H1 (cell line): ENCODE measurements around the gene PHTF2. TPM values are rescaled to one million over a fixed set of nuclear protein-coding genes. Genes with fewer than 3 reads are reported as not detected.

Source experiments
- CTCF ChIA-PET: fragments of 300-600 bp; sonication (Branson Sonifier 250); formaldehyde crosslinking; loops from one replicate; lab custom pipeline; 2021; ENCODE audit not compliant: partially characterized antibody; lab: Charles Lee
- POLR2A ChIA-PET: fragments of 300-600 bp; sonication (Branson Sonifier 250); formaldehyde crosslinking; loops from one replicate; lab custom pipeline; 2021; ENCODE audit warnings: inconsistent platforms; ENCODE audit not compliant: partially characterized antibody; lab: Charles Lee
- DNase-seq, 2 experiments: peaks; one replicate each; pipeline versions ENCODE4 v3.0.0 to v3.0.0-alpha.2; 2010 to 2022; ENCODE audit warnings: low spot score in 2 of 2, low read depth in 1 of 2, mixed read lengths in 1 of 2
- FAIRE-seq: peaks from 2 replicates; lab custom pipeline; 2011; peaks lifted over from hg19 to GRCh38; lab: Jason Lieb, UNC
- H2AFZ ChIP-seq: 2 replicates; pipeline ENCODE4 v1.8.1; 2012; ENCODE audit warnings: low read length, inconsistent platforms
- H2AK5ac ChIP-seq: 2 replicates; pipeline ENCODE4 v1.6.1; 2013; ENCODE audit warnings: low read depth, low read length
- H2BK120ac ChIP-seq: replicated peaks from 2 replicates; pipeline ENCODE3; 2013; ENCODE audit warnings: low read depth, low read length, inconsistent platforms
- H2BK12ac ChIP-seq: 2 replicates; pipeline ENCODE4 v1.6.1; 2013; ENCODE audit warnings: low read depth, low read length
- H2BK15ac ChIP-seq: 2 replicates; pipeline ENCODE4 v1.6.1; 2013; ENCODE audit warnings: low read length
- H2BK20ac ChIP-seq: 2 replicates; pipeline ENCODE4 v1.6.1; 2013; ENCODE audit warnings: low read length
- H2BK5ac ChIP-seq: 2 replicates; pipeline ENCODE4 v1.6.1; 2013; ENCODE audit warnings: low read depth, low read length
- H3K14ac ChIP-seq: 2 replicates; pipeline ENCODE4 v1.6.1; 2013; ENCODE audit warnings: inconsistent platforms; ENCODE audit not compliant: insufficient read length
- H3K18ac ChIP-seq: 2 replicates; pipeline ENCODE4 v1.6.1; 2013; ENCODE audit warnings: low read length; ENCODE audit errors: extremely low read depth
- H3K23ac ChIP-seq: 2 replicates; pipeline ENCODE4 v1.6.1; 2013; ENCODE audit warnings: inconsistent platforms; ENCODE audit not compliant: insufficient read length
- H3K23me2 ChIP-seq: 2 replicates; pipeline ENCODE4 v1.6.1; 2013; ENCODE audit warnings: low read depth, low read length
- H3K27ac ChIP-seq: 2 replicates; pipeline ENCODE4 v1.6.1; 2011; ENCODE audit warnings: low read depth, low read length, inconsistent platforms
- H3K27me3 ChIP-seq, 4 experiments: replicated peaks in 1 of 4; 1 replicate in 1 of 4; 2 replicates in 3 of 4; pipeline versions ENCODE4 v1.6.1 to v1.8.1; 2011 to 2013; ENCODE audit warnings: low read length in 3 of 4, mild to moderate bottlenecking in 3 of 4, inconsistent platforms in 2 of 4, mixed read lengths in 2 of 4, moderate library complexity in 1 of 4; ENCODE audit not compliant: control insufficient read depth in 3 of 4, insufficient read depth in 3 of 4; ENCODE audit errors: extremely low read depth in 1 of 4
- H3K36me3 ChIP-seq, 4 experiments: 2 replicates each; pipeline versions ENCODE4 v1.6.1 to v1.8.1; 2011 to 2013; ENCODE audit warnings: mild to moderate bottlenecking in 4 of 4, low read length in 3 of 4, moderate library complexity in 2 of 4, control low read depth in 1 of 4, inconsistent platforms in 1 of 4; ENCODE audit not compliant: insufficient read depth in 4 of 4, control insufficient read depth in 2 of 4
- H3K4ac ChIP-seq: replicated peaks from 2 replicates; pipeline ENCODE3; 2013; ENCODE audit warnings: low read length, low read depth, mixed read lengths, inconsistent platforms; ENCODE audit not compliant: insufficient read length
- H3K4me1 ChIP-seq, 4 experiments: replicated peaks in 1 of 4; 1 replicate in 1 of 4; 2 replicates in 3 of 4; pipeline versions ENCODE4 v1.6.1 to v1.8.1; 2011 to 2013; ENCODE audit warnings: low read length in 3 of 4, inconsistent platforms in 2 of 4, mixed read lengths in 1 of 4; ENCODE audit not compliant: insufficient read depth in 4 of 4, control insufficient read depth in 3 of 4
- H3K4me2 ChIP-seq, 2 experiments: 2 replicates each; pipeline versions ENCODE4 v1.6.1 to v1.8.1; 2011 to 2013; ENCODE audit warnings: low read depth in 2 of 2, low read length in 2 of 2, control low read depth in 1 of 2, inconsistent platforms in 1 of 2, mild to moderate bottlenecking in 1 of 2; ENCODE audit not compliant: insufficient read depth in 1 of 2
- H3K4me3 ChIP-seq, 4 experiments: fragments of 200-600, 300-600 bp in 1 of 4; sonication (generic), shearing (Covaris generic), sonication (Bioruptor Twin) in 1 of 4; 2 replicates each; pipeline versions ENCODE4 v1.5.1 to v1.8.1; 2011 to 2016; ENCODE audit warnings: low read length in 4 of 4, low read depth in 3 of 4, control low read depth in 2 of 4, inconsistent platforms in 2 of 4, mild to moderate bottlenecking in 2 of 4, mixed read lengths in 1 of 4, moderate library complexity in 1 of 4; ENCODE audit not compliant: insufficient read depth in 2 of 4; ENCODE audit errors: extremely low read depth in 1 of 4
- H3K56ac ChIP-seq: replicated peaks from 2 replicates; pipeline ENCODE3; 2013; ENCODE audit warnings: low read depth, mild to moderate bottlenecking, mixed read lengths, low read length, inconsistent platforms; ENCODE audit not compliant: insufficient read length
- H3K79me1 ChIP-seq: 2 replicates; pipeline ENCODE4 v1.6.1; 2013; ENCODE audit warnings: low read depth, low read length, control low read depth
- H3K79me2 ChIP-seq, 2 experiments: 2 replicates each; pipeline versions ENCODE4 v1.6.1 to v1.8.1; 2012 to 2013; ENCODE audit warnings: low read length in 2 of 2, mild to moderate bottlenecking in 2 of 2, inconsistent platforms in 1 of 2; ENCODE audit not compliant: insufficient read depth in 2 of 2, control insufficient read depth in 1 of 2
- H3K9ac ChIP-seq, 4 experiments: replicated peaks in 1 of 4; 1 replicate in 1 of 4; 2 replicates in 3 of 4; pipeline versions ENCODE4 v1.6.1 to v1.8.1; 2011 to 2013; ENCODE audit warnings: low read depth in 3 of 4, low read length in 3 of 4, control low read depth in 2 of 4, mild to moderate bottlenecking in 2 of 4, moderate library complexity in 2 of 4, inconsistent platforms in 1 of 4; ENCODE audit errors: extremely low read depth in 1 of 4
- H3K9me3 ChIP-seq, 2 experiments: 2 replicates each; pipeline versions ENCODE4 v1.6.1 to v1.8.1; 2012 to 2013; ENCODE audit warnings: mild to moderate bottlenecking in 2 of 2, moderate library complexity in 2 of 2, control low read depth in 1 of 2, inconsistent platforms in 1 of 2, low read depth in 1 of 2, low read length in 1 of 2, mixed read lengths in 1 of 2; ENCODE audit not compliant: insufficient read depth in 2 of 2
- H4K20me1 ChIP-seq, 2 experiments: replicated peaks in 1 of 2; 2 replicates each; pipeline versions ENCODE3 to v1.8.1; 2011 to 2013; ENCODE audit warnings: inconsistent platforms in 2 of 2, low read length in 2 of 2, mild to moderate bottlenecking in 1 of 2; ENCODE audit not compliant: insufficient read depth in 2 of 2, control insufficient read depth in 1 of 2
- H4K5ac ChIP-seq: 2 replicates; pipeline ENCODE4 v1.6.1; 2013; ENCODE audit warnings: low read length, low read depth, mixed read lengths, inconsistent platforms; ENCODE audit not compliant: insufficient read length
- H4K8ac ChIP-seq: 2 replicates; pipeline ENCODE4 v1.8.0; 2013; ENCODE audit warnings: mild to moderate bottlenecking, moderate library complexity, low read length, inconsistent platforms; ENCODE audit not compliant: insufficient read depth; ENCODE audit errors: extremely low read depth
- H4K91ac ChIP-seq: replicated peaks from 2 replicates; pipeline ENCODE3; 2013; ENCODE audit warnings: low read length, mixed read lengths, inconsistent platforms; ENCODE audit not compliant: insufficient read length
- ASH2L ChIP-seq: fragments of 200-600, 300-600 bp; sonication (generic); IDR thresholded peaks from one replicate; pipeline ENCODE4 v1.7.1; 2017; ENCODE audit warnings: low read length
- CBX8 ChIP-seq: fragments of 300-800, 300-1000 bp; sonication (generic); IDR thresholded peaks from 2 replicates; pipeline ENCODE4 v1.7.1; 2016; ENCODE audit warnings: low read depth, low read length, borderline replicate concordance
- CTBP2 ChIP-seq: IDR thresholded peaks from 2 replicates; pipeline ENCODE4 v1.7.0; 2011; ENCODE audit warnings: borderline replicate concordance, mild to moderate bottlenecking, moderate library complexity, mixed read lengths, low read length; ENCODE audit not compliant: insufficient read depth, insufficient read length
- GABPA ChIP-seq: IDR thresholded peaks from 2 replicates; pipeline ENCODE4 v1.6.1; 2011; ENCODE audit warnings: mild to moderate bottlenecking, low read length, moderate library complexity, borderline replicate concordance; ENCODE audit not compliant: insufficient read depth
- KDM4A ChIP-seq: IDR thresholded peaks from one replicate; pipeline ENCODE4 v1.7.1; 2012; ENCODE audit warnings: low read depth, mild to moderate bottlenecking, moderate library complexity, low read length, inconsistent platforms; ENCODE audit not compliant: severe bottlenecking
- KDM5A ChIP-seq: fragments of 200-600 bp; IDR thresholded peaks from 2 replicates; pipeline ENCODE4 v1.7.1; 2012; ENCODE audit warnings: mild to moderate bottlenecking, low read length, inconsistent platforms, mixed read lengths
- MAFK ChIP-seq: IDR thresholded peaks from 2 replicates; pipeline ENCODE4 v1.6.1; 2012; ENCODE audit warnings: low read depth, mild to moderate bottlenecking, improper control_type of control experiment, low read length
- RNF2 ChIP-seq: fragments of 200-900, 300-1000 bp; sonication (generic); IDR thresholded peaks from 2 replicates; pipeline ENCODE4 v1.7.1; 2016; ENCODE audit warnings: borderline replicate concordance, low read depth, mild to moderate bottlenecking, antibody characterized with exemption, low read length; ENCODE audit not compliant: poor library complexity, severe bottlenecking; ENCODE audit errors: missing control alignments
- SAP30 ChIP-seq: fragments of 300-600 bp; sonication (generic); IDR thresholded peaks from 2 replicates; pipeline ENCODE4 v1.7.1; 2012; ENCODE audit warnings: low read length, moderate library complexity, mild to moderate bottlenecking, inconsistent platforms; ENCODE audit not compliant: insufficient read depth, insufficient replicate concordance
- SUZ12 ChIP-seq: fragments of 200-600 bp; sonication (generic); IDR thresholded peaks from 2 replicates; pipeline ENCODE4 v1.6.1; 2012; ENCODE audit warnings: mild to moderate bottlenecking, inconsistent platforms, low read length, moderate library complexity, mixed read lengths
- TAF1 ChIP-seq: IDR thresholded peaks from 2 replicates; pipeline ENCODE4 v1.6.1; 2011; ENCODE audit warnings: mild to moderate bottlenecking, low read depth, low read length
- TAF7 ChIP-seq: optimal IDR thresholded peaks from 2 replicates; pipeline ENCODE3; 2011; ENCODE audit warnings: low read depth, mild to moderate bottlenecking, inconsistent platforms, low read length, moderate library complexity, borderline replicate concordance
- TEAD4 ChIP-seq: IDR thresholded peaks from 2 replicates; pipeline ENCODE4 v1.6.1; 2012; ENCODE audit warnings: low read depth, low read length, inconsistent platforms, mixed read lengths
- WGBS, 2 experiments: shearing (Covaris generic) in 1 of 2; methylation state at CpG; one replicate each; pipeline versions ENCODE4 v1.1.6 to v1.1.7; 2013 to 2015; ENCODE audit warnings: low lambda C conversion rate in 2 of 2, mixed read lengths in 2 of 2, inconsistent platforms in 1 of 2, low coverage in 1 of 2, missing lambda C conversion rate in 1 of 2; ENCODE audit not compliant: insufficient replicate concordance in 2 of 2, insufficient coverage in 1 of 2, insufficient read length in 1 of 2; ENCODE audit errors: extremely low coverage in 1 of 2, missing lambda C conversion rate in 1 of 2; 5-methylcytosine and 5-hydroxymethylcytosine counted together
- polyA plus RNA-seq, 7 experiments: library from polyadenylated mRNA; depleted of rRNA in 3 of 7; stranded (reverse) in 5 of 7; unstranded in 2 of 7; fragments of >200 nt in 5 of 7; fragments of 200-250 nt in 2 of 7; gene quantifications; 1 replicate in 5 of 7; 2 replicates in 1 of 7; 4 replicates in 1 of 7; pipeline versions ENCODE4 v1.2.1 to v1.2.3, GENCODE V29; 2011 to 2013; ENCODE audit warnings: missing spikeins in 2 of 7, mixed read lengths in 2 of 7
- total RNA-seq: library from RNA; stranded (reverse); fragmentation: NEBNext Ultra II Directional; extraction: Animal tissue kit (Norgen Biotek cat#: 25700); gene quantifications from 2 replicates; pipeline ENCODE4 v1.2.1, GENCODE V29; 2021

Gene PHTF2
- total and polyA plus RNA-seq, 2 of the 8 experiments (the other 6 are each of a cell fraction or from before 2014, with no cell fraction given), result 9.0 to 25.4 TPM

DNA sequence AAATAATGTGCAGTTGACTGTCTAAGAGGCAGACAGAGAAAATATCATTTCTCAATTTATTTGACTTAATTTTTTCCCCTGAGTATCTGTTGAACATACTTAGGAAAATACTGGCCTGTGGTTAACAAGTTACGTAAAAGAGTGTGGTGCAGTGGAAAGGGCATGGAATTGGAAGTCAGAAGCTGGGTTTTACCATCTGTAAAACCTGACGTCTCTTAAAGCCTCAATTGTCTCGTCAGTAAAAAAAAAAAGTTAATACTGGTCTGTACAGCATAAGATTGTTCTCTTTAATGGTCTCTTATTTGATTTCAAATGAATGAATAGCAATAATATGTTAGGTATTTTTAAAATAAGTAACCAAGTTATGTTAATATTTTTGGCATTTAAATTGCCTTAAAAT, 67.8 kb downstream of the PHTF2 start:
- Histone ChIP-seq H2BK20ac (no peak overlapping the region), H3K4ac (no peak overlapping the region), H3K79me1 (no peaks in the 10 kb centered on the region), H4K20me1 (no peaks in the 10 kb centered on the region), H2BK5ac (no peak overlapping the region), H3K14ac (no peak overlapping the region), H3K79me2 (no peaks in the 10 kb centered on the region), H4K91ac (no peak overlapping the region), H3K23me2 (no peaks in the 10 kb centered on the region), H2BK120ac (no peak overlapping the region), H2AFZ (no peak overlapping the region), H2BK12ac (no peak overlapping the region), H2AK5ac (no peak overlapping the region), H4K5ac (no peak overlapping the region), H3K9ac (no peak overlapping the region), H4K8ac (no peak overlapping the region), H3K36me3 (no peaks in the 10 kb centered on the region), H3K56ac (no peak overlapping the region), H2BK15ac (no peak overlapping the region), H3K27ac (no peak overlapping the region), H3K4me1 (peaks cover 0 to 2% (median 0%) of the 10 kb centered on the region in 4 experiments; a peak in 1 of 7 replicates), H3K4me3 (no peak overlapping the region), H3K4me2 (no peak overlapping the region), H3K18ac (no peak overlapping the region), H3K27me3 (no peaks in the 10 kb centered on the region), H3K9me3 (no peaks in the 10 kb centered on the region), H3K23ac (no peak overlapping the region)
- FAIRE-seq (no peak), DNase-seq (no peak)
- CTCF ChIA-PET, result interaction anchor here (0.7 kb wide), 1 partner anchor 201 kb away, joined by 3 read pairs; no protein-coding TSS in a partner anchor
- WGBS, 2 experiments, result 91% methylated on average over 3 of the region's 3 CpGs; no CpG with 5 or more reads in 1 of the 2 experiments
- TF ChIP-seq CBX8 (no peak), KDM4A (no peak), KDM5A (no peak), TEAD4 (no peak), TAF1 (no peak), RNF2 (no peak), GABPA (no peak), SUZ12 (no peak), SAP30 (no peak), MAFK (no peak), CTBP2 (no peak), TAF7 (no peak), ASH2L (no peak)
- POLR2A ChIA-PET, result interaction anchor here (0.7 to 1.2 kb wide), 2 partner anchors 9 to 40 kb away, joined by 3 to 5 read pairs; no protein-coding TSS in a partner anchor
